OCI-LY1 (cell line): Measurements from ENCODE around the gene SULF2.

ENCODE experiments used
- H2AFZ ChIP-seq: fragments of 200-600 bp; sonication (generic), shearing (Covaris generic); 2 replicates; pipeline ENCODE4 v1.6.0; 2014; ENCODE audit warnings: antibody characterized with exemption, mild to moderate bottlenecking, low read length
- H3F3A ChIP-seq: fragments of 200-600 bp; sonication (generic), shearing (Covaris generic); 2 replicates; pipeline ENCODE4 v1.6.0; 2014; ENCODE audit warnings: mild to moderate bottlenecking, antibody characterized with exemption, low read length, moderate library complexity; ENCODE audit not compliant: insufficient read depth
- H3K27ac ChIP-seq: fragments of 200-600 bp; sonication (generic); 2 replicates; pipeline ENCODE4 v1.5.1; 2014; ENCODE audit warnings: low read length, mixed run types, mild to moderate bottlenecking, low read depth; ENCODE audit not compliant: poor library complexity, severe bottlenecking
- H3K27me3 ChIP-seq: fragments of 200-600 bp; sonication (generic); 2 replicates; pipeline ENCODE4 v1.6.0; 2014; ENCODE audit warnings: antibody characterized with exemption, mild to moderate bottlenecking, low read length, moderate library complexity; ENCODE audit not compliant: insufficient read depth
- H3K36me3 ChIP-seq: fragments of 200-600 bp; sonication (generic); 2 replicates; pipeline ENCODE4 v1.6.1; 2014; ENCODE audit warnings: mild to moderate bottlenecking, antibody characterized with exemption, low read length, moderate library complexity, mixed read lengths; ENCODE audit not compliant: insufficient read depth
- H3K4me1 ChIP-seq: fragments of 200-600 bp; sonication (generic); 2 replicates; pipeline ENCODE4 v1.5.1; 2014; ENCODE audit warnings: mild to moderate bottlenecking, low read length, moderate library complexity; ENCODE audit not compliant: insufficient read depth, severe bottlenecking
- H3K4me2 ChIP-seq: fragments of 200-600 bp; sonication (generic), shearing (Covaris generic); 2 replicates; pipeline ENCODE4 v1.6.1; 2014; ENCODE audit warnings: low read length
- H3K4me3 ChIP-seq: fragments of 200-600 bp; sonication (generic); 2 replicates; pipeline ENCODE4 v1.5.1; 2014; ENCODE audit warnings: low read length, low read depth, mild to moderate bottlenecking, mixed read lengths; ENCODE audit not compliant: poor library complexity, severe bottlenecking
- H3K79me2 ChIP-seq: fragments of 200-600 bp; shearing (Covaris generic); 2 replicates; pipeline ENCODE4 v1.6.1; 2016; ENCODE audit warnings: mixed run types, low read length, mixed read lengths; ENCODE audit not compliant: insufficient read depth
- H3K9ac ChIP-seq: fragments of 200-600 bp; sonication (generic), shearing (Covaris generic); 2 replicates; pipeline ENCODE4 v1.6.1; 2014; ENCODE audit warnings: mild to moderate bottlenecking, low read length, mixed read lengths
- H3K9me2 ChIP-seq: fragments of 200-600 bp; sonication (generic), shearing (Covaris generic); 2 replicates; pipeline ENCODE4 v1.6.1; 2014; ENCODE audit warnings: low read depth, mild to moderate bottlenecking, low read length, mixed read lengths
- H3K9me3 ChIP-seq: fragments of 200-600 bp; shearing (Covaris generic); 2 replicates; pipeline ENCODE4 v1.6.1; 2014; ENCODE audit warnings: low read length, mixed read lengths
- H4K20me1 ChIP-seq: fragments of 200-600 bp; sonication (generic), shearing (Covaris generic); 2 replicates; pipeline ENCODE4 v1.6.0; 2016; ENCODE audit warnings: mild to moderate bottlenecking, low read length; ENCODE audit not compliant: insufficient read depth
- EZH2 ChIP-seq: fragments of 200-600 bp; sonication (generic), shearing (Covaris generic); IDR thresholded peaks from 2 replicates; pipeline ENCODE4 v1.8.0; 2017; ENCODE audit warnings: borderline replicate concordance, mixed run types, mild to moderate bottlenecking, antibody characterized with exemption, low read length, moderate library complexity, mixed read lengths
- TF ChIP-seq, protein P1 (sequence below): fragments of 200-600 bp; sonication (generic), shearing (Covaris generic); IDR thresholded peaks from 2 replicates; pipeline ENCODE4 v1.5.1; 2017; ENCODE audit warnings: mild to moderate bottlenecking, antibody characterized with exemption, low read length, moderate library complexity, mixed read lengths

The SULF2 gene

DNA sequence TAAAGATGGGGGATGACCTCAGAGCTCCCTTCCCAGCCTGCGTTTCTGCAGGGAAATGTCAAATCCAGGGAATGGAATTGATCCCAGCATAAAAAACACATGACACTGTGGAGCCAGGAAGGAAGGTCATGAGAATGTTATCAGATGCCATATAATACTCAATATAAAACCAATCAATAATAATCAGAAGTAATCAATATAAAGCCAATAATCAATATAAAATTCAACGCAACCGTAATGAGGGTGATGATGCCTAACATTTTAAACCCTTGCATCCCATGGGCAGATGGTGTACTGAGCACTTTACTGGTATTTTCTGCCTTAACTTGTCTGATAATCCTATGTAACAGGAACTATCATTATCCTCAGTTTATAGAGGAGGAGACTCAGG is 30.1 kb upstream of the SULF2 start:
- no peaks in the 10 kb centered on the region for H3K9me3 ChIP-seq
- H3K9me2 ChIP-seq = no peaks in the 10 kb centered on the region
- H3K4me2 ChIP-seq = no peak overlapping the region
- H3K27ac ChIP-seq = no peak overlapping the region
- TF ChIP-seq EZH2 = no peak
- TF ChIP-seq, protein P1, sequence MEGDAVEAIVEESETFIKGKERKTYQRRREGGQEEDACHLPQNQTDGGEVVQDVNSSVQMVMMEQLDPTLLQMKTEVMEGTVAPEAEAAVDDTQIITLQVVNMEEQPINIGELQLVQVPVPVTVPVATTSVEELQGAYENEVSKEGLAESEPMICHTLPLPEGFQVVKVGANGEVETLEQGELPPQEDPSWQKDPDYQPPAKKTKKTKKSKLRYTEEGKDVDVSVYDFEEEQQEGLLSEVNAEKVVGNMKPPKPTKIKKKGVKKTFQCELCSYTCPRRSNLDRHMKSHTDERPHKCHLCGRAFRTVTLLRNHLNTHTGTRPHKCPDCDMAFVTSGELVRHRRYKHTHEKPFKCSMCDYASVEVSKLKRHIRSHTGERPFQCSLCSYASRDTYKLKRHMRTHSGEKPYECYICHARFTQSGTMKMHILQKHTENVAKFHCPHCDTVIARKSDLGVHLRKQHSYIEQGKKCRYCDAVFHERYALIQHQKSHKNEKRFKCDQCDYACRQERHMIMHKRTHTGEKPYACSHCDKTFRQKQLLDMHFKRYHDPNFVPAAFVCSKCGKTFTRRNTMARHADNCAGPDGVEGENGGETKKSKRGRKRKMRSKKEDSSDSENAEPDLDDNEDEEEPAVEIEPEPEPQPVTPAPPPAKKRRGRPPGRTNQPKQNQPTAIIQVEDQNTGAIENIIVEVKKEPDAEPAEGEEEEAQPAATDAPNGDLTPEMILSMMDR = no peak
- no peaks in the 10 kb centered on the region for H3K27me3 ChIP-seq
- H3K36me3 ChIP-seq = no peaks in the 10 kb centered on the region
- no peaks in the 10 kb centered on the region for H3K79me2 ChIP-seq
- no peaks in the 10 kb centered on the region for H3F3A ChIP-seq
- no peak overlapping the region for H2AFZ ChIP-seq
- no peaks in the 10 kb centered on the region for H3K4me1 ChIP-seq
- no peaks in the 10 kb centered on the region for H4K20me1 ChIP-seq
- no peak overlapping the region for H3K4me3 ChIP-seq
- H3K9ac ChIP-seq = no peak overlapping the region

DNA sequence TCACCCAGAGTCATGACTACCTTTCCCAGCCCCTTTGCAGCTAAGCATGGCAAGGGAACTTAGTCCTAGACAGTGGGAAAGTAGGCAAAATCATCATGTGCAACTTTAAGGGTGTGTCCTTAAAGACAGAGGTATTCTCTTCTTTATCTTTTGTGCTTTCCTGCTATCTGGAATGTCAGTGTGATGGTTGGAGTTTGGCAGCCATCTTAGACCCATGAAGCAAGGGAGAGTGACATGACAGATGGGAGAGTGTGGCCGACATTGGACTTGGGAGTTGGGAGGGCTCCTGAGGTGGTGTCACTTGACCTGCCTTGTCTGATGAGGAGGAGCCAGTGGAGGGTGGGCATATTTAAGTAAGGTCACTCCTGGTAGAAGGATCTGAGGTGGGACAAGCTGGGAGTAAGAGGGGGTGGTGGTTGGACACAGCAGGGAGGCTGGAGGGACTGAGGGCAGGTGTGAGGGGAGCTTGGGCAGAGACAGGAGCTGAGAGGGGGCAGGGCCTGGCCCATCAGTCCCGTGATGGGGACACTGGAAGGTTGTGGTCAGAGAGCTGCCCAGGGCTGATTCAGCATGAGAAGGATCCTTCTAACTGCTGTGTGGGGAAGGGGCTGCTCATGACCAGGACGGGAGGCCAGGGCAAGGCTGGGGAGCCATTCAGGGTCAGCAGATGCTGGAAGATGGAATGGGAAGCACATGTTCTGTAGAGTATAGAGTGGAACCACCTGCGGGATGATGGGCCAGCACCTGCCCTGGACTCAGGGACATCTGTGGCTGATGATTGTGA is 29.5 kb upstream of the SULF2 start:
- no peak overlapping the region for H2AFZ ChIP-seq

DNA sequence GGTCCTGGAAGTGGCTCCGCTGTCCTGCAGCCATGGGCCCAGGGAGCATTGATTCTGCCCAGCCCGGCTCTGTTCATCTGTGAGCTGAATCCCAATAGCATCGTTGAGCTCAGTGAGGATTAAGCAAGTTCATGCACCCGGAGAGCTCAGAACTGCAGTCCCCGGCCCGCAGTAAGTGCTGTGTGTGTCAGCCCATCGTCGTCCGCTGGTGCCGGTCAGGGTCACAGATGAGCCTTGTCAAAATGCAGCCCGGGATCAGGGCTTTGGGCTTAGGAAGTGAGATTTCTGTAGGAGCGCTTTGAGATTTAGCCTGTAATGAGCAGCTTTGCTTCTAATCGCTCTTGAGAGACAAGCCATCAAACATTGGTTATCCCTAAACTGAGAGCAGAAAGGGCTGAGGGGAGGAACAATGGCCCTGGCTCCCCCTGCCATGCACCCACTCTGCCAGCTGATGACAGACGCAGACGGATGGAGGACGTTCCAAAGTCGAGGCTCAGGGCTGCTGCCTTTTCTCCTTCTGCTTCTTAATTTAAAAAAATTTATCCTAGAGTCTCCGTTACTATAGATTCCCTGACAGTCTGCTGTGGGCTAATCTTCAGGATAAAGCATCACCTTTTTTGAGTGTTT is 25.6 kb upstream of the SULF2 start:
- Histone ChIP-seq H3K27me3 (no peaks in the 10 kb centered on the region), H3K79me2 (no peaks in the 10 kb centered on the region)

More for the DNA sequence above, 29.5 kb upstream of the SULF2 start:
- Histone ChIP-seq H3K4me1 (no peaks in the 10 kb centered on the region), H3K27ac (no peak overlapping the region), H3K9ac (no peak overlapping the region), H3K79me2 (no peaks in the 10 kb centered on the region), H3K36me3 (no peaks in the 10 kb centered on the region), H3K9me2 (no peaks in the 10 kb centered on the region), H3K4me3 (no peak overlapping the region), H3K9me3 (no peaks in the 10 kb centered on the region), H4K20me1 (no peaks in the 10 kb centered on the region), H3K27me3 (no peaks in the 10 kb centered on the region), H3K4me2 (no peak overlapping the region), H3F3A (no peaks in the 10 kb centered on the region)
- TF ChIP-seq EZH2 = no peak
- TF ChIP-seq, protein P1 = no peak

More for the DNA sequence above, 25.6 kb upstream of the SULF2 start:
- H3K4me2 ChIP-seq = no peak overlapping the region
- H4K20me1 ChIP-seq = no peaks in the 10 kb centered on the region
- H3K27ac ChIP-seq = no peak overlapping the region
- no peak overlapping the region for H3K4me3 ChIP-seq
- no peaks in the 10 kb centered on the region for H3K4me1 ChIP-seq
- H3K9me2 ChIP-seq = no peaks in the 10 kb centered on the region
- no peaks in the 10 kb centered on the region for H3K36me3 ChIP-seq
- no peak overlapping the region for H2AFZ ChIP-seq
- H3K9ac ChIP-seq = no peak overlapping the region
- no peaks in the 10 kb centered on the region for H3F3A ChIP-seq
- H3K9me3 ChIP-seq = no peaks in the 10 kb centered on the region
- no peak for TF ChIP-seq EZH2
- TF ChIP-seq, protein P1 = no peak
